Measurements from ENCODE around the gene ZNF407.

DNA sequence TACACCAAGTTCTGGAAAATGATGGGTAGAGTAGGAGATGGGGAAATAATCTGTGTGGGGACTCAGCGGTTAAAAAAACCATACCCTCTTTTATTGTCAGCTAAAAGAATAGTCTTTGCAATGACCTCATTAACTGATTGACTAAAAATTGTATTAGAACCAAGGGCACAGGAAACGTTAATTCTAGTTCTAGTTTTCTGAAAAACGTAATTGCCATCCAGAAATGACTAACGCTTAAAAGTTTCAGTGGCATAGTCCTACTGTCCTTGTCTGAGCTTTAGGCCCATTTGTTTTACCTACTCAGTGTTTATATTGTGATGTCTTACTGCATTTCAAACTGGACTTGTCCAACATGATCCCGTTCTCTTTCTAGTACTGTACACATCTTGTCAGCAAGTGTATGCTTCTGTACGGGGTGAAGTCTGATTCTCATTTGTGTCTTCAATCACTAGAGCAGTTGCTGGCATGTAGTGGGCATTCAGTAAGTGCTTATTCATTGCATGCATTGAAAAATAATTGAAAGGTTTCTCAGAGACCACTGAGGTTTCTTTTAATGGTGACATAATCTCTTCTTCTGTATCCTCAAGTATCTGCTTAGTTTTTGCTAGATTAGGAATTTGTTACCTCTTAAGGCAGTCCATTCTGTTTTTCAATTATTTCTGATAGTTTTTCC lies 81.5 kb downstream of the ZNF407 start:
- no peak for TF ChIP-seq EP300 (IDR thresholded peaks at IDR 0.05)
- no peak for TF ChIP-seq POLR2A (IDR thresholded peaks at IDR 0.05)
